ENCODE measurements around the gene HAUS1.

The HAUS1 gene

GRCh38 chr18:46134920-46135675 lies 30.9 kb downstream of the HAUS1 start:
- no peak for TF ChIP-seq CTCF (IDR thresholded peaks at IDR 0.05; ENCODE audit: insufficient read depth, missing control alignments)
- no peak for DNase-seq (ENCODE audit: insufficient read length, low spot score)
- FAIRE-seq = no peak

- TF ChIP-seq CTCF (IDR thresholded peaks at IDR 0.05; ENCODE audit: insufficient read depth, missing control alignments) = no peak
- FAIRE-seq (no peak), DNase-seq (ENCODE audit: insufficient read length, low spot score) (no peak)
Measured at GRCh38 chr18:46140173-46140572, 36.0 kb downstream of the HAUS1 start.

- DNase-seq (ENCODE audit: insufficient read length, low spot score) (no peak), FAIRE-seq (no peak)
- no peak for TF ChIP-seq CTCF (IDR thresholded peaks at IDR 0.05; ENCODE audit: insufficient read depth, missing control alignments)
Measured at GRCh38 chr18:46141199-46141598, 37.0 kb downstream of the HAUS1 start.

- TF ChIP-seq CTCF (IDR thresholded peaks at IDR 0.05; ENCODE audit: insufficient read depth, missing control alignments) = peak; percentile 54
- FAIRE-seq (no peak), DNase-seq (ENCODE audit: insufficient read length, low spot score) (no peak)
Measured at GRCh38 chr18:46148810-46149209, 44.6 kb downstream of the HAUS1 start.

GRCh38 chr18:46152436-46152807 lies 48.2 kb downstream of the HAUS1 start:
- no peak for TF ChIP-seq CTCF (IDR thresholded peaks at IDR 0.05; ENCODE audit: insufficient read depth, missing control alignments)
- no peak for DNase-seq (ENCODE audit: insufficient read length, low spot score)
- FAIRE-seq = no peak

GRCh38 chr18:46152808-46153617 lies 48.8 kb downstream of the HAUS1 start:
- no peak for TF ChIP-seq CTCF (IDR thresholded peaks at IDR 0.05; ENCODE audit: insufficient read depth, missing control alignments)
- FAIRE-seq = no peak
- no peak for DNase-seq (ENCODE audit: insufficient read length, low spot score)

- DNase-seq (ENCODE audit: insufficient read length, low spot score) (no peak), FAIRE-seq (no peak)
Measured at GRCh38 chr18:46155641-46156051, 51.5 kb downstream of the HAUS1 start.

More at GRCh38 chr18:46155641-46156051, 51.5 kb downstream of the HAUS1 start:
- TF ChIP-seq CTCF (IDR thresholded peaks at IDR 0.05; ENCODE audit: insufficient read depth, missing control alignments) = no peak
